HG02852 (cell line): ENCODE data around the gene HMGN1.

Experiments used
- ATAC-seq: cut with Tn5 transposase; IDR thresholded peaks from one replicate; pipeline ENCODE4 v1.9.1; 2021; ENCODE audit warnings: mild to moderate bottlenecking, moderate library complexity; ENCODE audit not compliant: unreplicated experiment

Gene HMGN1

GRCh38 chr21:39311164-39311563 is 37.7 kb downstream of the HMGN1 start:
- no peak for ATAC-seq

- no peak for ATAC-seq
Observed at GRCh38 chr21:39307466-39307865, 41.4 kb downstream of the HMGN1 start.

- ATAC-seq, result no peak
Observed at GRCh38 chr21:39300587-39300986, 48.3 kb downstream of the HMGN1 start.

GRCh38 chr21:39296891-39297290 is 52.0 kb downstream of the HMGN1 start:
- ATAC-seq, result no peak
